ENCODE results near the gene SMPD1.

Gene SMPD1

GRCh38 chr11:6365659-6366058 lies 24.6 kb upstream of the SMPD1 start:
- Histone ChIP-seq H3K27me3 (replicated peaks in 2 of 5; ENCODE audit: control insufficient read depth in 4 of 5, insufficient read depth in 5 of 5, low read length in 4 of 5) (no peaks in the 10 kb centered on the region), H3K4me1 (ENCODE audit: control extremely low read depth in 1 of 4, control insufficient read depth in 4 of 4, insufficient read depth in 4 of 4, low read length in 3 of 4) (no peaks in the 10 kb centered on the region), H3K27ac (ENCODE audit: insufficient read depth in 1 of 2, low read depth in 1 of 2, low read length in 2 of 2, poor library complexity in 1 of 2, severe bottlenecking in 2 of 2) (no peak overlapping the region), H3K4me3 (ENCODE audit: control insufficient read depth in 1 of 7, extremely low read depth in 1 of 7, insufficient read depth in 4 of 7, low read depth in 2 of 7, low read length in 6 of 7) (no peak overlapping the region), H3K9me3 (ENCODE audit: control extremely low read depth in 1 of 5, control insufficient read depth in 4 of 5, insufficient read depth in 2 of 5, low read depth in 1 of 5, low read length in 4 of 5) (no peaks in the 10 kb centered on the region), H3K36me3 (ENCODE audit: control insufficient read depth in 4 of 4, insufficient read depth in 4 of 4, low read length in 3 of 4) (no peaks in the 10 kb centered on the region)
- CTCF ChIA-PET = interaction anchor here (0.9 kb wide), 1 partner anchor 343 kb away, joined by 3 read pairs; no protein-coding TSS in a partner anchor
- 85% methylated on average over 2 of the region's 2 CpGs for WGBS (ENCODE audit: insufficient coverage)
- POLR2A ChIA-PET = no interaction called here
- DNase-seq = no peak

GRCh38 chr11:6371825-6372224 lies 18.4 kb upstream of the SMPD1 start:
- WGBS (ENCODE audit: insufficient coverage) = 92% methylated on average over 5 of the region's 6 CpGs
- POLR2A ChIA-PET = no interaction called here

GRCh38 chr11:6377902-6378639 lies 12.2 kb upstream of the SMPD1 start:
- Histone ChIP-seq H3K27me3 (replicated peaks in 2 of 5; ENCODE audit: control insufficient read depth in 4 of 5, insufficient read depth in 5 of 5, low read length in 4 of 5) (no peaks in the 10 kb centered on the region), H3K36me3 (ENCODE audit: control insufficient read depth in 4 of 4, insufficient read depth in 4 of 4, low read length in 3 of 4) (no peaks in the 10 kb centered on the region), H3K4me1 (ENCODE audit: control extremely low read depth in 1 of 4, control insufficient read depth in 4 of 4, insufficient read depth in 4 of 4, low read length in 3 of 4) (peaks cover 4 to 17% (median 12%) of the 10 kb centered on the region in 4 experiments), H3K27ac (ENCODE audit: insufficient read depth in 1 of 2, low read depth in 1 of 2, low read length in 2 of 2, poor library complexity in 1 of 2, severe bottlenecking in 2 of 2) (peak overlapping the region in 1 of 2 experiments; percentile 54), H3K4me3 (ENCODE audit: control insufficient read depth in 1 of 7, extremely low read depth in 1 of 7, insufficient read depth in 4 of 7, low read depth in 2 of 7, low read length in 6 of 7) (peak overlapping the region in 3 of 7 experiments; percentile 12 to 48 (median 25)), H3K9me3 (ENCODE audit: control extremely low read depth in 1 of 5, control insufficient read depth in 4 of 5, insufficient read depth in 2 of 5, low read depth in 1 of 5, low read length in 4 of 5) (no peaks in the 10 kb centered on the region)
- ChIA-PET CTCF (interaction anchor here (0.6 to 20.9 kb wide), 33 partner anchors 11 to 381 kb away, joined by 3 to 464 read pairs (median 5); partner anchors contain the start of genes DNHD1, HPX, MRPL17 and SMPD1), POLR2A (interaction anchor here (1.5 kb wide), 1 partner anchor 42 kb away, joined by 3 read pairs; the partner anchor contains the start of gene APBB1)
- DNase-seq = peak; percentile 14 to 67 (median 57)
- WGBS (ENCODE audit: insufficient coverage) = 10% methylated on average over 2 of the region's 4 CpGs

More at GRCh38 chr11:6371825-6372224, 18.4 kb upstream of the SMPD1 start:
- Histone ChIP-seq H3K36me3 (ENCODE audit: control insufficient read depth in 4 of 4, insufficient read depth in 4 of 4, low read length in 3 of 4) (no peaks in the 10 kb centered on the region), H3K27ac (ENCODE audit: insufficient read depth in 1 of 2, low read depth in 1 of 2, low read length in 2 of 2, poor library complexity in 1 of 2, severe bottlenecking in 2 of 2) (no peak overlapping the region), H3K9me3 (ENCODE audit: control extremely low read depth in 1 of 5, control insufficient read depth in 4 of 5, insufficient read depth in 2 of 5, low read depth in 1 of 5, low read length in 4 of 5) (no peaks in the 10 kb centered on the region), H3K4me3 (ENCODE audit: control insufficient read depth in 1 of 7, extremely low read depth in 1 of 7, insufficient read depth in 4 of 7, low read depth in 2 of 7, low read length in 6 of 7) (no peak overlapping the region), H3K27me3 (replicated peaks in 2 of 5; ENCODE audit: control insufficient read depth in 4 of 5, insufficient read depth in 5 of 5, low read length in 4 of 5) (no peaks in the 10 kb centered on the region), H3K4me1 (ENCODE audit: control extremely low read depth in 1 of 4, control insufficient read depth in 4 of 4, insufficient read depth in 4 of 4, low read length in 3 of 4) (no peaks in the 10 kb centered on the region)
- DNase-seq = no peak
- CTCF ChIA-PET = interaction anchor here (0.9 to 3.7 kb wide), 3 partner anchors 9 to 148 kb away, joined by 3 to 17 read pairs (median 9); no protein-coding TSS in a partner anchor

- ChIA-PET CTCF (interaction anchor here (0.7 to 20.9 kb wide), 44 partner anchors 10 to 380 kb away, joined by 3 to 464 read pairs (median 4); partner anchors contain the start of genes ARFIP2, DNHD1, HPX and MRPL17), POLR2A (interaction anchor here (1.3 to 1.5 kb wide), 2 partner anchors 41 to 65 kb away, joined by 3 to 9 read pairs; partner anchors contain the start of gene APBB1)
- peak overlapping the region in 1 of 2 experiments; percentile 54 for H3K27ac ChIP-seq (ENCODE audit: insufficient read depth in 1 of 2, low read depth in 1 of 2, low read length in 2 of 2, poor library complexity in 1 of 2, severe bottlenecking in 2 of 2)
- no peaks in the 10 kb centered on the region for H3K9me3 ChIP-seq (ENCODE audit: control extremely low read depth in 1 of 5, control insufficient read depth in 4 of 5, insufficient read depth in 2 of 5, low read depth in 1 of 5, low read length in 4 of 5)
- WGBS (ENCODE audit: insufficient coverage) = no CpG with 5 or more reads among the region's 5 CpGs
- H3K4me3 ChIP-seq (ENCODE audit: control insufficient read depth in 1 of 7, extremely low read depth in 1 of 7, insufficient read depth in 4 of 7, low read depth in 2 of 7, low read length in 6 of 7) = peak overlapping the region in 3 of 7 experiments; percentile 5 to 39 (median 25)
- DNase-seq = no peak
- H3K4me1 ChIP-seq (ENCODE audit: control extremely low read depth in 1 of 4, control insufficient read depth in 4 of 4, insufficient read depth in 4 of 4, low read length in 3 of 4) = peaks cover 4 to 17% (median 12%) of the 10 kb centered on the region in 4 experiments
- no peaks in the 10 kb centered on the region for H3K27me3 ChIP-seq (replicated peaks in 2 of 5; ENCODE audit: control insufficient read depth in 4 of 5, insufficient read depth in 5 of 5, low read length in 4 of 5)
- H3K36me3 ChIP-seq (ENCODE audit: control insufficient read depth in 4 of 4, insufficient read depth in 4 of 4, low read length in 3 of 4) = no peaks in the 10 kb centered on the region
These were observed 11.7 kb upstream of the SMPD1 start for GRCh38 chr11:6378640-6378989.

GRCh38 chr11:6385046-6385777 lies 5.1 kb upstream of the SMPD1 start:
- POLR2A ChIA-PET = no interaction called here
- Histone ChIP-seq H3K9me3 (ENCODE audit: control extremely low read depth in 1 of 5, control insufficient read depth in 4 of 5, insufficient read depth in 2 of 5, low read depth in 1 of 5, low read length in 4 of 5) (no peaks in the 10 kb centered on the region), H3K36me3 (ENCODE audit: control insufficient read depth in 4 of 4, insufficient read depth in 4 of 4, low read length in 3 of 4) (no peaks in the 10 kb centered on the region), H3K27me3 (replicated peaks in 2 of 5; ENCODE audit: control insufficient read depth in 4 of 5, insufficient read depth in 5 of 5, low read length in 4 of 5) (no peaks in the 10 kb centered on the region), H3K27ac (ENCODE audit: insufficient read depth in 1 of 2, low read depth in 1 of 2, low read length in 2 of 2, poor library complexity in 1 of 2, severe bottlenecking in 2 of 2) (no peak overlapping the region), H3K4me1 (ENCODE audit: control extremely low read depth in 1 of 4, control insufficient read depth in 4 of 4, insufficient read depth in 4 of 4, low read length in 3 of 4) (peaks cover 0 to 11% (median 8%) of the 10 kb centered on the region in 4 experiments), H3K4me3 (ENCODE audit: control insufficient read depth in 1 of 7, extremely low read depth in 1 of 7, insufficient read depth in 4 of 7, low read depth in 2 of 7, low read length in 6 of 7) (no peak overlapping the region)
- CTCF ChIA-PET = interaction anchor here (1.1 to 20.9 kb wide), 3 partner anchors 55 to 100 kb away, joined by 3 to 464 read pairs (median 3); partner anchors contain the start of gene HPX
- WGBS (ENCODE audit: insufficient coverage) = 98% methylated on average over 4 of the region's 7 CpGs
- no peak for DNase-seq

GRCh38 chr11:6387811-6388599 lies 2.3 kb upstream of the SMPD1 start:
- 83% methylated on average over 8 of the region's 12 CpGs for WGBS (ENCODE audit: insufficient coverage)
- H3K4me1 ChIP-seq (ENCODE audit: control extremely low read depth in 1 of 4, control insufficient read depth in 4 of 4, insufficient read depth in 4 of 4, low read length in 3 of 4) = peaks cover 5 to 23% (median 17%) of the 10 kb centered on the region in 4 experiments
- H3K36me3 ChIP-seq (ENCODE audit: control insufficient read depth in 4 of 4, insufficient read depth in 4 of 4, low read length in 3 of 4) = peaks cover 0 to 3% (median 0%) of the 10 kb centered on the region in 4 experiments
- no peaks in the 10 kb centered on the region for H3K9me3 ChIP-seq (ENCODE audit: control extremely low read depth in 1 of 5, control insufficient read depth in 4 of 5, insufficient read depth in 2 of 5, low read depth in 1 of 5, low read length in 4 of 5)
- no peak overlapping the region for H3K27ac ChIP-seq (ENCODE audit: insufficient read depth in 1 of 2, low read depth in 1 of 2, low read length in 2 of 2, poor library complexity in 1 of 2, severe bottlenecking in 2 of 2)
- DNase-seq = no peak
- H3K4me3 ChIP-seq (ENCODE audit: control insufficient read depth in 1 of 7, extremely low read depth in 1 of 7, insufficient read depth in 4 of 7, low read depth in 2 of 7, low read length in 6 of 7) = no peak overlapping the region
- ChIA-PET CTCF (interaction anchor here (1.1 to 20.9 kb wide), 4 partner anchors 10 to 318 kb away, joined by 3 to 464 read pairs (median 15); partner anchors contain the start of gene HPX), POLR2A (interaction anchor here (0.5 to 2.1 kb wide), 3 partner anchors 29 to 81 kb away, joined by 4 to 5 read pairs (median 4); partner anchors contain the start of gene APBB1)
- H3K27me3 ChIP-seq (replicated peaks in 2 of 5; ENCODE audit: control insufficient read depth in 4 of 5, insufficient read depth in 5 of 5, low read length in 4 of 5) = no peaks in the 10 kb centered on the region
